HG03097 (cell line): ENCODE measurements around the gene ARHGEF9.

ENCODE experiments used
- ATAC-seq: cut with Tn5 transposase; IDR thresholded peaks from one replicate; pipeline ENCODE4 v1.9.1; 2021; ENCODE audit not compliant: unreplicated experiment, low FRiP score

Gene ARHGEF9

GRCh38 chrX:63747331-63747730 lies 37.7 kb downstream of the ARHGEF9 start:
- no peak for ATAC-seq

GRCh38 chrX:63746715-63747114 lies 38.3 kb downstream of the ARHGEF9 start:
- ATAC-seq = no peak

GRCh38 chrX:63746278-63746677 lies 38.7 kb downstream of the ARHGEF9 start:
- ATAC-seq = peak; percentile 85

- ATAC-seq = no peak
Observed at GRCh38 chrX:63744850-63745394, 40.1 kb downstream of the ARHGEF9 start.

- no peak for ATAC-seq
Observed at GRCh38 chrX:63743596-63743995, 41.4 kb downstream of the ARHGEF9 start.

GRCh38 chrX:63740382-63740781 lies 44.6 kb downstream of the ARHGEF9 start:
- ATAC-seq = no peak

- ATAC-seq = no peak
Observed at GRCh38 chrX:63739885-63740284, 45.1 kb downstream of the ARHGEF9 start.

GRCh38 chrX:63738696-63739095 lies 46.3 kb downstream of the ARHGEF9 start:
- ATAC-seq = peak; percentile 53

GRCh38 chrX:63737131-63737921 lies 47.7 kb downstream of the ARHGEF9 start:
- ATAC-seq = no peak

GRCh38 chrX:63735882-63736281 lies 49.1 kb downstream of the ARHGEF9 start:
- ATAC-seq = no peak

GRCh38 chrX:63720293-63720692 lies 64.7 kb downstream of the ARHGEF9 start:
- ATAC-seq = no peak

- no peak for ATAC-seq
Observed at GRCh38 chrX:63719633-63720032, 65.4 kb downstream of the ARHGEF9 start.

- ATAC-seq = no peak
Observed at GRCh38 chrX:63718010-63718694, 66.9 kb downstream of the ARHGEF9 start.

GRCh38 chrX:63713526-63713925 lies 71.5 kb downstream of the ARHGEF9 start:
- ATAC-seq = no peak

- no peak for ATAC-seq
Observed at GRCh38 chrX:63708801-63709200, 76.2 kb downstream of the ARHGEF9 start.

GRCh38 chrX:63702556-63702955 lies 82.5 kb downstream of the ARHGEF9 start:
- no peak for ATAC-seq

GRCh38 chrX:63686878-63687714 lies 97.9 kb downstream of the ARHGEF9 start:
- ATAC-seq = peak; percentile 84

GRCh38 chrX:63680423-63680822 lies 104.6 kb downstream of the ARHGEF9 start:
- ATAC-seq = no peak

- ATAC-seq = no peak
Observed at GRCh38 chrX:63679432-63679831, 105.6 kb downstream of the ARHGEF9 start.

- no peak for ATAC-seq
Observed at GRCh38 chrX:63675716-63676115, 109.3 kb downstream of the ARHGEF9 start.

- ATAC-seq = no peak
Observed at GRCh38 chrX:63673896-63674295, 111.1 kb downstream of the ARHGEF9 start.
